NCI-H526 treated with DMSO at 0.1 percent for 48 hours (cell line): ENCODE measurements around the gene CRB1.

Experiments
- DNase-seq: peaks from one replicate; lab custom pipeline; 2025; lab: John Stamatoyannopoulos, UW

CRB1 gene

GRCh38 chr1:197268012-197268411, at the start of gene CRB1:
Gene CRB1 (plus strand): TSS chr1:197268252. CDS start chr1:197268413, 161 bp downstream.
- DNase-seq, result peak; percentile 16

DNA sequence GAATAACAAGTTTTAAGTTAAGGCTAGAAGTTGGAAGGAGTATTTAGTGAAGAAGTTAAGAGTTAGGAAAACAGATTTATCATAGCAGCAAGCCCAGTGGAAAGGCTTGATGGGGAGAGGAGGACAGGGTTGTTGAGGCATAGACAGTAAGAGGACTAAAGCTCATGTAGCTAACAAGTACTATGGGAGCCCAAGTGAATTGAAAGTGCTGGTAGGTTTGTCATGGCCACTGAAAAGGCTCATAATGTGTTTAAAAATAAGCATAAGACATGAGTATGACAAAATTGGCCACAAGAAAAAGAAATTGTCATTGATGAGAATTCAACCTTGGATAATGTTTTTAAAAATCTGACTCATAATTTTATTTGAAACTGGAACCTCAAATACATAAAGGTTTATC, 49.2 kb upstream of the CRB1 start:
- no peak for DNase-seq

GRCh38 chr1:197222025-197222685, 45.9 kb upstream of the CRB1 start:
- no peak for DNase-seq

DNA sequence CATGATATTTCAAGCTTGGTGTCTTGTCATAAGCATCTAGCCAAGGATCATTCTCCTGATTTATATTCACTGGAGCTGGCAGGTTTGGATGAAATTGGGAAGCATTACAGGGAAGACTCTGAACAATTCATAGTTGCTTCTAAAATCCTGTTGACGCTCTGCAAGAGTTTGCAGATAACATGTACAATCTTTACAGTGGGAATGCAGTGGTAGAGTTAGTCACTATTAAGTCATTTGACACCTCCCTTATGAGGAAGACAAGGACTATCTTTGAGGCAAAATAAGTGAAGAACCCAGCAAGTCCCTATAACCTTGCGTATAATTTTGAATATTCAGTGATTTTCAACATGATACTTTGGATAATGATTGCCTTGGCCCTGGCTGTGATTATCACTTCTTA, 45.3 kb upstream of the CRB1 start:
- no peak for DNase-seq

- peak; percentile 3 for DNase-seq
These were observed 43.9 kb upstream of the CRB1 start for GRCh38 chr1:197224160-197224559.

GRCh38 chr1:197225611-197226010, 42.4 kb upstream of the CRB1 start:
- no peak for DNase-seq

GRCh38 chr1:197234581-197234980, 33.5 kb upstream of the CRB1 start:
- DNase-seq, result no peak

- no peak for DNase-seq
These were observed 32.7 kb upstream of the CRB1 start for GRCh38 chr1:197235355-197235754.

DNA sequence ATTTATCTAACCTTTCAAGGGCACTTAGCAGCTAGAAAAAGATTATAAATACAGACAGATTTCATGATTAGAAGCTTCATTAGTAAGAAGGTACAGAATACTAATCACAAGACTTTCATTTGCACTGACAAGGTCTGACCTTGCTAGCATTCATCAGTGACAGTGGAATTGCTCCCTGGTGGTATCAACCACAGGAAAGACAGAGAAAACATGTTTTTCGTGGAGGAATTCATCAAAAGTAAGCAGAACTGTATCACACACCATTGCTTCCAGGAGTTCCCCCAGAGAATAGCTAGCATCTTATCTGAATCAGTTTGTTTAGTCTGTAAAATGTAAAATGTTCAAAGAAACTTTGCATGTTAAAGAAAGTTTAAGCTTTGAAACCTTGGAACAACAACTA, 20.6 kb upstream of the CRB1 start:
- no peak for DNase-seq

- no peak for DNase-seq
These were observed 18.7 kb upstream of the CRB1 start for GRCh38 chr1:197249324-197249723.

DNA sequence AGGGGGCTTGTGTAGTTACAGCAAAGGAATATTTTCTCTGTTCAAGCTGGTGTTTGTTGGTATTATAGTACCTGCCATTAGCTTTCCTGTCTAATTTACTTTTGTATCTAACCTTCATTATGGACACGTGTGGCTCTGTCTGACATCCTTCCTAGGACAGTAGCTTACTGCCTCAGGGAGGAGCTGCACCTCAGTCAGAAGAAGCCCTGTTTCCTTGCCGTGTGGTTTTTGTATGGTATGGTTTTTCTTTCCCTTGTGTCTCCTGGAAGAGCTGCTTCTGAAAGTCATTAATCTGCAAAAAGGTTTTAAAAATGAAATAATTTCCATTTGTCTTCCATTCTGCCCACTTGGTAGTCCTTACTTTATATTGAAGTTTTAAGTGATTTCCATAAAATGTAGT, 17.4 kb upstream of the CRB1 start:
- DNase-seq, result no peak

DNA sequence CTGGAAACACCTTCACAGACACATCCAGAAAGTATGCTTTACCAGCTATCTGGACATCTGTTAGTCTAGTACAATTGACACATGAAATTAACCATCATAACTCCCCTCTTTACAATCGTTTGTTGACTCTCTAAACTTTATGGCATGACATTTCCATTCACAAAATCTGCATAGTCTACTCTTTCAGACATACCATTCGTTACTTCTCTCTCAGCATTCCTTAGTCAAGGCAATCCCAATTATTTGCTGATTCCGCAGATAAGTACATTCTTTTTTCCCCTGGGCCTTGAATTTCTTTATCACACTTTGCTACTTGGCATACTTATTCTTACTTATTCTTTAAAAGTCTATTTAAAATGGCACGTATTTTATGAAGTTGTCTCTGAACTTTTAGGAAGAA, 15.1 kb upstream of the CRB1 start:
- DNase-seq, result no peak

DNA sequence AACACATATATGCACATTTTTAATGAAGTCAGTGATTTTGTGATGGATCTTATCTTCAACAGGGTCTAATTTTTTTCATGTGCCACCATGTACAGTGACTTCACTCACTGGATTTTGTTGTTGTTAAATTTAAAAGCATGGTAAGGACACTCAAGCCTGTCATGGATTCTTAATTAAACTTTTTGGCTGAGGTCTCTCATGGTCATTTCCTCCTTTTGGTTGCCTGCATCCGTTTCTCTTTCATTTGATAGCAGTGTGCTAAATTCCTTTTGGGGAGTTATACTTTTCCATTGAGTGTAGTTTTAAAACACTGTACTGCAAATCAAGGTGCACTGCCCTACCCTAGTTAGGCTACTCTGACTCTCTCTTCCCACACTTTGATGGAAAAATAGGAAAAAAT, 13.2 kb upstream of the CRB1 start:
- DNase-seq, result no peak

- DNase-seq, result no peak
These were observed 3.0 kb upstream of the CRB1 start for GRCh38 chr1:197264936-197265567.

DNA sequence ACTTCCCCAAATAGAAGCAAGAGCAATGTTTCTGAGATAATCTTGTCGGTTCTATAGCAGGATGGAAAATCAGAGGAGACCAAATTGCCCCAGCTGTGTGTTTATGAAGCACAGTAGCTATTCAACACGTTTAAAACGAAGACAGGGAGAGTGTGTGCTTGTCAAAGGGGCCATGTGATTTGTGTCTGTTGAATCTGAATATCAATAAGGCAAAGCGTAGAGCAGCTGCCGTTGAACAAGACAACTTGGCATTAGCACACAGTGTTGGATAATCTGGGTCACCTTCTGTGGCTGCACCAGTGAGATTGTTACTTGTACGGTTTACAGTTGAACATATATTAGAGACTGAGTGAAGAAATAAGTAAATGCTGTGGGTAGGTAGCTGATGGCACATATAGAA, 1.0 kb downstream of the CRB1 start:
- DNase-seq, result peak; percentile 78

- DNase-seq, result no peak
These were observed 4.7 kb downstream of the CRB1 start for GRCh38 chr1:197272791-197273190.

GRCh38 chr1:197277166-197277565, 9.1 kb downstream of the CRB1 start:
- DNase-seq, result no peak

GRCh38 chr1:197284325-197284724, 16.3 kb downstream of the CRB1 start:
- no peak for DNase-seq

- DNase-seq, result no peak
These were observed 16.9 kb downstream of the CRB1 start for GRCh38 chr1:197284966-197285365.

- DNase-seq, result no peak
These were observed 17.6 kb downstream of the CRB1 start for GRCh38 chr1:197285526-197286205.

DNA sequence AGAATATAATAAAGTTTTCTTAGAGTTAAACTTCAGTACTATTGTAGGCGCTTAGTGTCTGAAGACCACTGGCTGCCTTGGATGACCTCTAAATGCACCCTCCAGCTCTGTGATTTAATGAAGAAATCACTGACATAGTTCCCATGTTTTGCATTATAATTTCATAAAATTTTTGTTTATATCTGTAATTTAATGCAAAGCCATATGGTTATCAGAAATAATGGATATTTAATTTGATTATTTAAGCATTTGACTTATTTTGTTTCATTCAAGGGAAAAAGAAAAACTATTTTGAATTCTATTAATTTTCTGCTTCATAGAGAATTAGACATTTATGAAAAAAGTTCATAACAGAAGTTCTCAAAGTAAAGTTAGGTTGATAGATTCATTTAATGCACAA, 18.6 kb downstream of the CRB1 start:
- DNase-seq, result no peak

DNA sequence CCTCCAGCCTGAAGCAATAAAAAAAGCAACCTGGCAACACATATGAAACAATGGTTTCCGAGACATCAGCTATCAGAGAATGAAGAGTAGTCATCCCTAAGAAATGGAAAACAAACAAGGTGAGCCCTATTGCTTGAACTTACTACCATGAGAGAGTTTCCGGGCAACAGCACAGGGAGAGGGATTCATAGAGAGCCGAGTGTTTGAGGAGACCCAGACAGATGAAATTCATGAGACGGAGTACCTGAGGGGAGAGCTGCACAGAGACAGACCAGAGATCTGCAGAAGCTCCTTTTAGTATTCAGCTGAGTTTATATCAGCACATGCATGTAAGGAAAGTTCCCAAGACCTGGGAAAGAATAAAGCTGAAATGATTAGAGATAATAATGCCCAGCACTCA, 19.8 kb downstream of the CRB1 start:
- DNase-seq, result no peak

DNA sequence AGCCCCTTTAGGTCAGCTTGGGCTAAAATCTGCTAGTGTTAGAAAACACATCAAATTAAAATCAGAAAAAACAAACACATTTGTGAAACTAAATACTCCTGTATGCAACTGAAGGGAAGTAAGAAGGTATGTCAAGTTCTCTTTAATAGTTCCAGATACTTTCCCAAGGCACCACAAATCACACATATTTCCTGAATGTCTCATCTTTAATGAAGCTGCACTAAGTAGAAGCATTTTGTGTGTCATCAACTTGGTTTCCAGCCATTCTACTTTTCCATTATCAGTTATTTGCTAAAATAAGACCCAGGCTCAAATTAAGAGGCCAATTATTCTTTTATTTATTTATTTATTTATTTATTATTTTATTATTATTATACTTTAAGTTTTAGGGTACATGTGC, 34.7 kb downstream of the CRB1 start:
- no peak for DNase-seq

DNA sequence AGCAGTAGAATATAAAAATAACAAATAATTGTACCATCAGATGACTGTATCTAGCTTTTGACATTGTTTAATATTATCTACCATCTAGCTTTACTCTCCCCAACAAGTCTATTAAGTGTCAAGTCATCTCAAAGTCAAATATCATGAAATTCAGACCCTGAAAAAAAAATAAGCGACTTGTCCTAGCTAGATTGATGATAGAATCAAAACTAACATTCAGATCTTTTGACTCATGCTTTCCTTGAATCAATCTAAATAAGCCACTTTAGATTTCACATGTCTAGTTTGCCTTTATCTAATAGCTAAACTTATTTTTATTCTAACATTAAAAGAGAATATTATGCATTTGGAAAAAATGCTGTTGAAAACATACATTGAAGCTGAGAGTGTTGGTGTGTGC, 35.4 kb downstream of the CRB1 start:
- DNase-seq, result no peak
